HL-60 (cell line): ENCODE results near the gene TBC1D3B.
A peak's percentile ranks its signal among the peaks of the same experiment; 100 is the strongest.
"Not testable (repeated sequence)": the region's sequence is repeated elsewhere in the genome, so short reads cannot be mapped to it uniquely, and the experiment has no call there.

ENCODE experiments used
- DNase-seq, 2 experiments: peaks; one replicate each; pipeline ENCODE4 v3.0.0-alpha.2; 2010 to 2020; ENCODE audit warnings: low read depth in 1 of 2, low spot score in 1 of 2
- H3K27ac ChIP-seq: fragments of 250-450 bp; sonication (Bioruptor Pico); replicated peaks from 2 replicates; pipeline ENCODE4 v1.5.1; 2020; ENCODE audit warnings: mild to moderate bottlenecking, moderate library complexity
- H3K27me3 ChIP-seq: fragments of 250-450 bp; sonication (Bioruptor Pico); 2 replicates; pipeline ENCODE4 v1.5.1; 2021; ENCODE audit warnings: mild to moderate bottlenecking, moderate library complexity; ENCODE audit not compliant: insufficient read depth, poor library complexity, severe bottlenecking
- H3K4me3 ChIP-seq: replicated peaks from 2 replicates; pipeline ENCODE4 v1.5.1; 2011; ENCODE audit warnings: mild to moderate bottlenecking, control low read depth, low read length; ENCODE audit not compliant: insufficient read depth
- GABPA ChIP-seq: IDR thresholded peaks from 2 replicates; pipeline ENCODE4 v1.6.1; 2012; ENCODE audit warnings: low read depth
- POLR2AphosphoS5 ChIP-seq: IDR thresholded peaks from 2 replicates; pipeline ENCODE4 v1.6.1; 2012; ENCODE audit warnings: low read depth
- SPI1 ChIP-seq: IDR thresholded peaks from 2 replicates; pipeline ENCODE4 v1.6.1; 2012; ENCODE audit warnings: low read depth, mild to moderate bottlenecking, borderline replicate concordance
- TF ChIP-seq, protein P1 (sequence below): IDR thresholded peaks from one replicate; pipeline ENCODE4 v1.5.1; 2011; ENCODE audit warnings: low read length, control low read depth, inconsistent platforms; ENCODE audit not compliant: insufficient read depth
- TF ChIP-seq, protein P2 (sequence below): IDR thresholded peaks from 2 replicates; pipeline ENCODE4 v1.6.1; 2012; ENCODE audit warnings: low read depth; ENCODE audit not compliant: insufficient replicate concordance

The TBC1D3B gene

DNA sequence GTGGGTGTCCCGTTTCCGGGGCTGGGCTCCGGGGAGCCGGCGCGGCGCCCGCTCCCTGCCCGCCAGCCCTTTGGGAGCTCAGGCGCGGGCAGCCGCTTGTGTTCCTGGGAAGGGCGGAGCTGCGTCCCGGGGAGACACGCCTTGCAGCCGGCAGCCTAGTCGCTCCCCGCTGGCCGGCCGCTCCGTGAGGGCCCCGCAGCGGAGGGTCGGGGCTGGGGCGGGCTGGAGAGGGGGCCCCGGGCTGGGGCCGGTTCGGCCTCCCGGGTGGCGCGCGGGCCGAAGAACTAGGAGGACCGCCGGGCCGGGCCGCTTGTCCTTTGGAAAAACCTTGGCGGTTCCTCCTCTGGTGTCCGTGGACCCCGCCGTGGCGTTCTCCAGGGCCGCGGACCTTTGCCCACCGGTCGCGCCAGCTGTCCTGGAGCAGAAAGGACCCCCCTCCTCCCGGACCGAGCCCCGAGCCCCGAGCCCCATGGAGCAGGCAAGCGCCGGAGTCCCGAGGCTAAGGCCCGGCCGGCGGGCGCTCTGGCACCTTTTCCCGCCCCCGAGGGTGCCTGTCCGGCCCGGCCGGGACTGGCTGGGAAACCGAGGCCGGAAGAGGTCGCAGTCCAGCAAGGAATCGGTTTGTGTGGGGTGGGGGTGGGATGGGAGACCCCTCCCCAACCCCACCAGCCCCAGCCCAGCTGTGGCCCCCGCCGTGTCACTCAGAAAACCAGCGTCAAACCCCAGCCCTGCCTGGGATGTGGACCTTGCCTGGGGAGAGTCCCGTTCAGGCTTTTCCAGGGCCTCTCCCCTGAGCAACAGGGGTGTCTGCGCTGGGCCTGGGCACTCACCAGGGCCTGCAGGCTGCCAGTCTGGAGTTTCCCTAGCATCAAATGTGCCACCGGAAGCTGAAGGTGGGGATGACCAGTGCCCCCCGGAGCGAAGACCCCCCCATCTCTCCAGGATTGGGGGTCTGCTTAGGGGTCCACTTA lies 6.8 kb upstream of the TBC1D3B start:
- TF ChIP-seq GABPA (no peak), POLR2AphosphoS5 (no peak), SPI1 (no peak)
- TF ChIP-seq, protein P1, sequence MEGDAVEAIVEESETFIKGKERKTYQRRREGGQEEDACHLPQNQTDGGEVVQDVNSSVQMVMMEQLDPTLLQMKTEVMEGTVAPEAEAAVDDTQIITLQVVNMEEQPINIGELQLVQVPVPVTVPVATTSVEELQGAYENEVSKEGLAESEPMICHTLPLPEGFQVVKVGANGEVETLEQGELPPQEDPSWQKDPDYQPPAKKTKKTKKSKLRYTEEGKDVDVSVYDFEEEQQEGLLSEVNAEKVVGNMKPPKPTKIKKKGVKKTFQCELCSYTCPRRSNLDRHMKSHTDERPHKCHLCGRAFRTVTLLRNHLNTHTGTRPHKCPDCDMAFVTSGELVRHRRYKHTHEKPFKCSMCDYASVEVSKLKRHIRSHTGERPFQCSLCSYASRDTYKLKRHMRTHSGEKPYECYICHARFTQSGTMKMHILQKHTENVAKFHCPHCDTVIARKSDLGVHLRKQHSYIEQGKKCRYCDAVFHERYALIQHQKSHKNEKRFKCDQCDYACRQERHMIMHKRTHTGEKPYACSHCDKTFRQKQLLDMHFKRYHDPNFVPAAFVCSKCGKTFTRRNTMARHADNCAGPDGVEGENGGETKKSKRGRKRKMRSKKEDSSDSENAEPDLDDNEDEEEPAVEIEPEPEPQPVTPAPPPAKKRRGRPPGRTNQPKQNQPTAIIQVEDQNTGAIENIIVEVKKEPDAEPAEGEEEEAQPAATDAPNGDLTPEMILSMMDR, result no peak
- TF ChIP-seq, protein P2, sequence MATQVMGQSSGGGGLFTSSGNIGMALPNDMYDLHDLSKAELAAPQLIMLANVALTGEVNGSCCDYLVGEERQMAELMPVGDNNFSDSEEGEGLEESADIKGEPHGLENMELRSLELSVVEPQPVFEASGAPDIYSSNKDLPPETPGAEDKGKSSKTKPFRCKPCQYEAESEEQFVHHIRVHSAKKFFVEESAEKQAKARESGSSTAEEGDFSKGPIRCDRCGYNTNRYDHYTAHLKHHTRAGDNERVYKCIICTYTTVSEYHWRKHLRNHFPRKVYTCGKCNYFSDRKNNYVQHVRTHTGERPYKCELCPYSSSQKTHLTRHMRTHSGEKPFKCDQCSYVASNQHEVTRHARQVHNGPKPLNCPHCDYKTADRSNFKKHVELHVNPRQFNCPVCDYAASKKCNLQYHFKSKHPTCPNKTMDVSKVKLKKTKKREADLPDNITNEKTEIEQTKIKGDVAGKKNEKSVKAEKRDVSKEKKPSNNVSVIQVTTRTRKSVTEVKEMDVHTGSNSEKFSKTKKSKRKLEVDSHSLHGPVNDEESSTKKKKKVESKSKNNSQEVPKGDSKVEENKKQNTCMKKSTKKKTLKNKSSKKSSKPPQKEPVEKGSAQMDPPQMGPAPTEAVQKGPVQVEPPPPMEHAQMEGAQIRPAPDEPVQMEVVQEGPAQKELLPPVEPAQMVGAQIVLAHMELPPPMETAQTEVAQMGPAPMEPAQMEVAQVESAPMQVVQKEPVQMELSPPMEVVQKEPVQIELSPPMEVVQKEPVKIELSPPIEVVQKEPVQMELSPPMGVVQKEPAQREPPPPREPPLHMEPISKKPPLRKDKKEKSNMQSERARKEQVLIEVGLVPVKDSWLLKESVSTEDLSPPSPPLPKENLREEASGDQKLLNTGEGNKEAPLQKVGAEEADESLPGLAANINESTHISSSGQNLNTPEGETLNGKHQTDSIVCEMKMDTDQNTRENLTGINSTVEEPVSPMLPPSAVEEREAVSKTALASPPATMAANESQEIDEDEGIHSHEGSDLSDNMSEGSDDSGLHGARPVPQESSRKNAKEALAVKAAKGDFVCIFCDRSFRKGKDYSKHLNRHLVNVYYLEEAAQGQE, result no peak
- DNase-seq, result peak in 1 of 2 experiments; percentile 51
- Histone ChIP-seq H3K4me3 (peak overlapping the region; percentile 47), H3K27me3 (no peaks in the 10 kb centered on the region), H3K27ac (peak overlapping the region; percentile 91)

DNA sequence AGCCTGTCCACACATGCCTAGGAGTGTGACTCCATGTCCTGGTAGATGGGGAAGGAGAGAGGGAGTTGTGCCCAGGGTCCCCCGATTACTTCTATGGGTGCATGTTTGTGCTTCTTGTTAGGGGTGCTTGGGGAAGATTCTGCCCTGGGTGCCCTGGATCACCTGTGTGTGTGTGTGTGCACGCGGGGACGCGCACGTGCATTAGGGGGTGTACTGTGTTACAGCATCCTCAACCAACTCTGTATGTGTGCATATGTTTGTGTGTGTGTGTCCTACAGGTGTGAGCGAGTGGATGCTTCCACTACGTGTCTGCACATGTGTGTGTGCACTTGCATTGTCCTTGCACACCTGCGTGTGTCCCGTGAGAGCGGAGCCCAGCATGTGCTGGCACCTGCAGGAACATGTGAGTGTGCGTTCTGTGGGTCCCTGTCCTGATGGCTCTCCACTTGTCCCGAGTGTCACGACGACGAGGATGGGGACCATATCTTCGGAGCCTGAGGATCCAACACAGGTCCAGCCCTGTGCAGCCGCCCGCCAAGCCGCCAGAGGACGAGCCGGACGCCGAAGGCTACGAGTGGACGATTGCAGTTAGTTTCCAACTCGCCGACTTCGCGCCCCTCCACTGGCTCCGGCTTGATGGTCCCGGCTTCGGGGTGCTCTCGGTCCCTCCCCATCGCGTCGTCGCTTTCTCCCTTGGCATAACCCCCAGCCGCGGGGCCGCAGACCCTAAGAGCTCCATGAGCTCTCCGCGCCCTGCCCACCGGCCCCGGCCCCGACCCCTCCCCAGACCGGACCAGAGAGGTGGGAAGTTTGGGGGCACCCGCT lies 6.0 kb upstream of the TBC1D3B start:
- peak overlapping the region; percentile 47 for H3K4me3 ChIP-seq
- H3K27me3 ChIP-seq, result no peaks in the 10 kb centered on the region
- no peak for TF ChIP-seq SPI1
- TF ChIP-seq, protein P2, result no peak
- TF ChIP-seq, protein P1, result no peak
- no peak for TF ChIP-seq POLR2AphosphoS5
- TF ChIP-seq GABPA, result no peak
- peak overlapping the region; percentile 91 for H3K27ac ChIP-seq
- no peak for DNase-seq

DNA sequence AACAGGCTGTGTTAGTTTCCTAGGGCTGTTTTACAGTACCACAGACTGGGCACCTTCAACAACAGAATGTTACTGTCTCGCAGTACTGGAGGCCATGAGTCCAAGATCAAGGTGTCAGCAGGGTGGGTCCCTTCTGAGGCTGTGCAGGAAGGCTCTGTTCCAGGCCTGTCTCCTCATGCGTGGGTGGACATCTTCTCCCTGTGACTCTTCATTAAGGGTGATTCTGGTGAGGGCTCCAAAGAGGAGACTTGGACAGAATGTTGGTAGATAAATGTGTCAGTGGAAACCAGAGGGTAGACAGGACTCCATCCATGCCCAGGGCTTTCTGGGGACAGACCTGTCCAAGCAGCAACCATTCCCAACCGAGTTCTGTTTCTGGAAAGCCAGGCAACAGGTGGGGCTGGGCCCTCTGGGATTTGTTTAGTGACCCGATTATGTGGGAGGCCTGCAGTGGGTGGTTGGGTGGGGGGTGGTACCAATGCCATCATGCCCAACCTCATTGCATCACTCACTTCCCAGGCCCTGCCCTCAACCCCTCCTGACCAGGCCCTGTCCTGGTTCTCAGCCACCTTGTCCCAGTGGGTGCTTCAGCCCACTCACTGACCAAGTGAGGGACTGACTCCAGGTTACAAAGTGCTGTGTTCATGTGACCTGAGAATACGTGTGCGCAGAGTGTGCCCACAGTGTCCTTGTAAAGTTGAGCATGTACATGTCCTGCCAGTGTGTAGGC lies 5.2 kb upstream of the TBC1D3B start:
- not testable (repeated sequence) for DNase-seq, H3K4me3 ChIP-seq, H3K27ac ChIP-seq, H3K27me3 ChIP-seq

DNA sequence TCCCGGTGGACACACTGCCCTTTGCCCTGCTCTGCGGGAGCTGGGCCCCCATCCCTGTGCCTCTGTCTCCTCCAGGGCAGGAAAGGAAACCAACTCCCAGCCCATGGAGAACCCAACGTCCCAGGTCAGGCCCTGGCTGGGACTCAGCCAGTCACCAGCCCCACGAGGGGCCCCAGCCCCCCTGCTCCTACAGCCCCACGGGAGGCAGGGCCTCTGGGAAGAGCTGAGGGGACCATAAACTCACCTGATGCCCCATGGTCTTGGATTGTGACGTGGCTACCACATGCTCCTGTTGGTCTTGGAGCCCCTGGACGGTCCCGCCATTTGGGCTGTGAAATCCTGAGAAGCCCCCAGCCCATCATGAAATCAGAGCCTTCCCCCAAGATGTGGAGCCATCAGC lies 7.6 kb downstream of the TBC1D3B start:
- not testable (repeated sequence) for H3K27me3 ChIP-seq, H3K4me3 ChIP-seq, DNase-seq, H3K27ac ChIP-seq
